HG02870 (cell line): ENCODE data around the gene RAD51B.

Experiments
- ATAC-seq: cut with Tn5 transposase; IDR thresholded peaks from one replicate; pipeline ENCODE4 v1.9.1; 2021; ENCODE audit warnings: mild to moderate bottlenecking, moderate library complexity; ENCODE audit not compliant: unreplicated experiment

The RAD51B gene

DNA sequence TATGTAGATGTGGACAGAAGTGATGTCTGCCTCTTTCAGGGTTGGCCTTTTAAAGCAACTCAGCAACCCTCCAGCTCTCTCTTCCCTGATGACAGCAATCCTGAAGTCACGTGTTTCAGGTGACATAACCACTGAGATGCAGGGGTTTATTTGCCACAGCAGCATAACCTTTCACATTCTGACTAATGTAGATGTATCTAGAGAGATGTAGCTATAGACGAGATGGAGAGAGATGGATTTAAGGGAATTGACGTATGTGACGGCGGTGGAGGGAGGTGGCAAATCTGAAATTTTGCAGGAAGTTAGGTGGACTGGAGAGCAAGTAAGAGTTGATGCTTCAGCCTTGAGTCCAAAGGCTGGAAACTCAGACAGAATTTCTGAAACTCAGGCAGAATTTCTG lies 847.3 kb downstream of the RAD51B start:
- ATAC-seq, result no peak

GRCh38 chr14:68667313-68667791 lies 847.8 kb downstream of the RAD51B start:
- ATAC-seq, result no peak

DNA sequence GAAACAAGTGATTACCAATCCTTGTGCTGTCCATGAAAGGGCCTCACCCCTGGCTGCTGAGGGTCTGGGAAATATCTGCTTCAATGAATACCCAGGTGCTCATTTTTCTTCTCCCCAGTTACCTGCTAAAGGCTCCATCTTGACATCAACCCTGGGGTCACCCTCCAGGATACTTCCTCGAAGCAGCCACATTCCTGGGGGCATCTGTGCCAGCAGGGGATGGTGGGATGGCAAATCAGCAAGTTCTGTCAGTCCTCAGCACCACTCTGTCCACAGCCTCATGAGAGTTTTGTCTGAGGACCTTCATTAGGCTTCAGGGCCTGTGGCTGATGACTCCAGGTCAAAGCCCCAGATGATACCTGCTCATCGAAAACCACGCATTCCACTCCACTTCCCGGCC lies 848.4 kb downstream of the RAD51B start:
- ATAC-seq, result no peak

- ATAC-seq, result no peak
Observed at GRCh38 chr14:68668531-68668930, 849.0 kb downstream of the RAD51B start.

DNA sequence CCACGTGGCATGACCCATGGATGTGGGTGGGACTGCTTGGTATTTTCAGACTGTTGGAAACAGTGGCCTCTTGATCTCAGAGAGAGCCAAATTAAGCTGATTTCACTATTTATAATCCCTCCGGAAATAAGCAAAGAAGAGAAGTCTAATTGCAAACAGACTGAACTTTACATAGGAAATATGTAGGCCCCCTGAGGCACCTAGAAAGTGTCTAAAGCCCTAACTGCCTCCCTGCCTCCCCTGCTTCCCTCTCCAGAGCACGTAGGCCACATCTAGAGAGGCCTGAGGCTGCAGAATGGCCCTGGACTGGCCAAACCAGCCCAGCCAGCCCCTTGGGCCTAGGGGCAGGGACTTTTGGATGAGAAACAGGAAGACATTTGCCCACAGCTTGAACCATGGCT lies 849.5 kb downstream of the RAD51B start:
- ATAC-seq, result no peak

DNA sequence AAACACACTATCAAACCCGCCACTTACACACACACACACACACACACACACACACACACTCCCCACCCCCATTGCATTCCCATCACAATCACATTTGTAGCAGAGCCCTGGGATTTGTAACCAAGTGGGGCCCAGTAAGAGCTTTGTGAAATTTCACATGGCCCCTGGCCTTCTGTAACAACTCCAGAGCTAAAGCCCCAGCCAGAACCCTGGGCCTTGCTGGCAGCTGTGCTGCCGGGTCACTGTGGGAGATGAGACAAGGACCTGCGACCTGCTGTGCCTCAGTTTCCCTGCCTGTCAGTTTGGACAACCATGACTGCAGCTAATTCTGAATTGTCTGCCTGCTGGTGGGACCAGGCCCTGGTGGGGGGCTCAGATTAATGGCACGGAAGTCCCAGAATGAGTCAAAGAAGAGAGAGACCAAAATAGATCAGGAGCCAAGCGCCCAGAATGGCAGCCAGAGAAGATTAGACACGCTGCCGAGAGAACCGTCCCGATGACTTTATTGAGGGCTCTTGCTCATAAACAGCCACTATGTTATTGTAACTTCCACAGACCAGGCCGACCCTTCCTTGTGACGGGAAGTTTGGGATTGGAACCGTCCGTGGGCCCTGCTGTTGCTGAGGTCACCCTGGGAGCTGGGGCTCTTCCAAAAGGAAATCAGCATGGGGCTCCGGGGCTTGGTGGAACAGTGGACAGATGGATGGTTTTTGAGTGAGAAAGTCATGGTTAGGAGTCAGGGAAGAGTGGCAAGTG lies 850.2 kb downstream of the RAD51B start:
- ATAC-seq, result no peak

DNA sequence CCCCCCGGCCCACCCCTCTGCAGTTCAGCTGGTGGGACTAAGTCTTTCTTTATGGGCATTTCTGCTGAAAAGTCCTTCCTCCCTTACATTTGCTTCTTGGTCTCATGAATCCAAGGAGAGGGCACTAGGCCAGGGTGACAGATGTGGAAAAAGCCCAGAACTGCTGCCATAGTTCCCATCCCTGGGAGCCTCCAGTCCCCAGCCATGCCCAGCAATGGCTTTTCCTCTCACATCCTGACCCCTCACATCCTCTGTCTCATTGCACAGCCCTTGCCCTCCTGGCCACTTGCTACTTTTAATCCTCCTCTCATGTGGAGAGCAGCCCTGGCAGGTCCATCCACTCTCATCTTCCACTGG lies 850.8 kb downstream of the RAD51B start:
- no peak for ATAC-seq

DNA sequence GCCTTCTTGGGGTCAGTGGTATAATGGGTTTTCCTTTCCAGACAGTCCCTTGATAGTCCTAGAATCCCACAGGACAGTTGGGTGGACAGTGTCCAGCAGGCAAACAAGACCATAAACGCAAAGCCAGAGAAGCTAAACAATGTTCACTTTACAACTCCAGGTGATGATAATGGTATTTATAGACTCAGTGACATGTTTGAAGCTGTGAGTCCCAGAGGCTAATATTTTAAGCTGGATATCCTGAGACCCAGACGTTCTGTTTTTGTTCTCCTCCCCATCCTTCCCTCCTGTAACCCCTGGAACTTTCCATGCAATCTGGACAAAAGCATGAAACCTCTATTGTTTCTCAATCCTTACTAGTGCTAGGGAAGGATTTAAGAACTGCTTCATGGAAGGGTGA lies 852.3 kb downstream of the RAD51B start:
- no peak for ATAC-seq

DNA sequence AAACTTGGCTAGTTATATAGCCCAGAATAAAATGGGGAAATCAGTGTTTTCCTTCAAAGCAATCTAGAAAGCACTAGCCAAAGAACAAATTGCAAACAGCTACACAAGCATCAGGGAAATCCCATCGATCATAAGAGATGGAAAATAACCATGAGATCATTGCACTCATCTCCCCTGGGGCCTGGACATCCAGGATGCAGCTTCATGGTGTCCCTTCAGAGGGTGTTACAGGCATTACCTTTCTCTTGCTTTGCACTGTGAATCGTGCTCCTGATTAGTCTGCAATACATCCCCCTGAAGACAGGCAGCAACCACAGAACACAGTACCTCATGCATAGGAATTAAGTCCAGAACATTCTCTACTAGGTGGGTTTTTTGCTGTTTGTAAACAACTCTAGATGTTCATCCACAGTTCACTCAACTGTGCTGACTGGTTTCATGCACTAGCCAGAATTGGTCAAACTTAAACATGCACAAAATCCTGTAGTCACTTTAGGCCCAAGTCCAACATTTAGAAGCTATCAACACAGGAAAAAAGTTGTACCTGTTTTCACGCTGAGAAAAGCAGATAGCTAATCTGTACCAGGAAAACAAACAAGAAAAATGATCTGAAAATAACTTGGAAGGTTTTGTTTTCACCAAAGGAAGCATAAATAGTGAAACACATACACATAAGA lies 853.2 kb downstream of the RAD51B start:
- no peak for ATAC-seq

DNA sequence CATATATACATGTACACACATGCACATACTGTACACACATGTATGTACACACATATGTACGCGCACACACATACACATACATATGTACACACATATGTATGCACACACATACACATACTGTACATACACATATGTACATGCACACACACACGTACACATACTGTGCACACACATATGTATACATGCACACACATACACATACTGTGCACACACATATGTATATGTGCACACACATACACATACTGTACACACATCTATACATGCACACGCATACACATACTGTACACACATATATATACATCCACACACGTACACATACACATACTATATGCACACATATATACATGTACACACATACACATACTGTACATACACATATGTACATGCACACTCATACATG lies 853.9 kb downstream of the RAD51B start:
- no peak for ATAC-seq

DNA sequence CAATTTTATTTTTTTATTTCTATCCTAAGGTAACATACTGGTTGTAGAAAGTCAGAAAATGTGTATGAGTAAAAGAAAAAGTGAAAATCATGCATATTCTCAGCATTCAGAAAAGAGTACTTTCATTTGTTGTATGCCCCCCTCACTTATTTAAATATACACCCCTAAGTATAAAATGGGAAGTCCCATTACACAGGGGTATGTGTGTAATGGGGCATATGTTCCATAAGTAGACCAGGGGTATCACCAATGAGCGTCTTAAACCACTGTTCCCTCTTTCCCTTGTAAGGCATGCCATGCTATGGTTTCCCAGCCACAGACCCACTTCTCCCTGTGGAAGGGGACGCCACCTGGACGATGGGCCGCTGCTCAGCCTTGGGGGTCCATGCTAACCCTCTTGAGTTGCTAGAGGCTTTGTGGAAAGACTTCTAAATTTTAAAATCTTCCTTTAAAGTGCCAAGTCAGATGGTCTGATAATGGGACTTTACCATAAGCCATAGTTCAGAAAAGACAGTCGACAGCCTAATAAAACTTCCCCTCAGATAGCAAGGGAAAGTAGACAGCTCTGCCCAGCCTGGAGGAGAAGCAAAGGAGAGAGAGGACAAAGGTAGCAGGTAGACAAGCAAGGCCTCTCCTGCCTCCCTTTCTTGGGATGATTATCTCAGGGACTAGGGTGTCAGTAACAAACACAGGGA lies 855.1 kb downstream of the RAD51B start:
- no peak for ATAC-seq

GRCh38 chr14:68675233-68675577 lies 855.6 kb downstream of the RAD51B start:
- ATAC-seq, result no peak

DNA sequence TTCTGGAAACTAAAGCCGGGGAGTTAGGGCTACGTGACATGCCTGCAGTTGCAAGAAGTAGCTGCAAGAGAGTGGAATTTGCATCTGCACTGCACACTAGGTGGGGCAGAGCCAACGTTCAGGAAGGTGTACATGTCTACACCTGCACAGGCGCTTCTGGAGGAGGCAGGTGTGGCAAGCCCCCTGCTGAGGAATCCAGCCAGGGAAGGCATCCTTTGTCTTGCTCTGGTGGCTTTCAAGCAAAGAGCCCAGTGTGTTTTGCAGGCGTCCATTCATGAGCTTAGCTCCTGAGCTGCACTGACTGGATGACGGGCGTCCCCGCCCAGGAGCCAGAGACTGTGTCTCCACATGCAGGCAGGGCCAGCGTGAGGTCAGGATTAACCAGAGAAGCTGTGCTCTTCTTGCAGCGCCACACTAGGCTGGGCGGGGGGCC lies 856.9 kb downstream of the RAD51B start:
- no peak for ATAC-seq

DNA sequence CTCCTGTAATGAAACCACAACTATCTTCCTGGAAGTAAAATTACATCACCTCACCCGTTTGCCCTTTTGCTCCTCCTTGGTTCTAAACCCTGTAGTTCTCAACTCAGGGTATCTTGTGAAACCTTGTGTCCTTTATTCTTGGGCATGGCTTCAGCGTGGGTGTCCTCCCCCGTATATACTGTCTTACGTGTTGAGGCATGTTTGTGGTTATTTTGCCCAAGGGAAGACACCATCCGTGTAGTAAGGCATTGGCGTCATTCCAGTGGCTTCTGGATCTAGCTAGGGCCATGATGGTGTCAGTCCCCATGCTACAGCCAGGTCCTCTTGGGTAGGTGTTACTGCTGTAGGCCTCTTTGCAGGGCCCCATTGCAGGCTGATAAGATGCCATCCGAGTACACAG lies 857.9 kb downstream of the RAD51B start:
- no peak for ATAC-seq

DNA sequence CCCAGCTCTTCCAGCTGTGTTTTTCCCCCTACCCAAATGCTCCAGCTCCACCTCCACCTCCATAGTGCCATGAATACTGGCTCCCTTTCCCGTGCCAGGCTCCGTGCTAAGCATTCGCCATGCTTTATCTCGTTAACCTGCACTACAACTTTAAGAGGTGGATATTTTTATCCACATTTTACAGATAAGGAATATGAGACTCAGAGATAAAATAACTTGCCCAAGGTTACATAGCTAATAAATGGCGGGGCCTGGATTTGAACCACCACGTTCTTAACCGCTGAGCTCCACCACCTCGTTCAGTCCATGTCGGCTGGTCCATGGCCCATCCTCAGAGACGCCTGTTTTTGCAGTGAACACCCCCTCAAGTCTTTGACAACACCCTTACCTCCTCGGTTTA lies 858.3 kb downstream of the RAD51B start:
- no peak for ATAC-seq

- no peak for ATAC-seq
Observed at GRCh38 chr14:68678471-68678870, 858.9 kb downstream of the RAD51B start.

DNA sequence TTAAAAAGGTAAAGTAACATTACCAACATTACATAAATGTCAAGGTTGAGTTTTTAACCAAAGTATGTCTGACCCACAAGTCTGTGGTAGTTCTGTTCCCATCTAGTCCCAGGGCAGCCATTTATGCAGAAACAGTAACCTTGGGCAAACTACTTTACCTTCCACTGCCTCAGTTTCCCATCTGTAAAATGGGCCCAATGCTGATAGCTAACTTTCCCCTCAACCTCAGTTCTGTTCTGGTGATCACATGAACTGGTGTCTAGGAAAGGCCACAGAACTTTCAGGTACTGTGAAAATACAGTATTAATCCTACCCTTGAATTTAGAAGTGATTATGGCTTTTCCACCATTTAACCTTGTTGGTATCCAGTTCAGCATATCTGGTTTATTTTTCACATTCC lies 859.7 kb downstream of the RAD51B start:
- ATAC-seq, result no peak

GRCh38 chr14:68679746-68680467 lies 860.3 kb downstream of the RAD51B start:
- no peak for ATAC-seq

DNA sequence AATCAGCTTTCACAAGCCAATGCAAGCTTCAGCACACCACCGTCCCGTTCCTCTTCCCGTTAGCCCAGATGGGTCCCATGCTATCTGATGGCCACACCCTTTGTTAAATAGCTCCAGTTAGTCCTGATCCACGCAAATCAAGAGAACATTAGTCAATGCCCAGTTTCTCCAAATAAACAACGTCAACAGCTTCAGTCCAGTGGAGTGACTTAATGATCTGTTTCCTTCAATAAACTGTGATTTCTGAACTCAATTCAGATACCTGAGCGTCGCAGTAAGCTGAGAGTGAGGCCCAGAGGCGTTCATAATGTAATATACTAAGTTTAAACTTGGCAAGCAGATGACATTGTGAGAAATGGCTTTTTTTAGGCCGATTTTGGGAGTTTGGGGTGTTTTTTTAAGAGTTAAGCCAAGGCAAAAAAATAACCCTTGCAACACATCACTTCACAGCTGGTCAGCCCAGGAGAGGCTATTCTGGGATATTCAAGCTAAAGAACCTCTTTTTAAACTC lies 861.0 kb downstream of the RAD51B start:
- ATAC-seq, result no peak

DNA sequence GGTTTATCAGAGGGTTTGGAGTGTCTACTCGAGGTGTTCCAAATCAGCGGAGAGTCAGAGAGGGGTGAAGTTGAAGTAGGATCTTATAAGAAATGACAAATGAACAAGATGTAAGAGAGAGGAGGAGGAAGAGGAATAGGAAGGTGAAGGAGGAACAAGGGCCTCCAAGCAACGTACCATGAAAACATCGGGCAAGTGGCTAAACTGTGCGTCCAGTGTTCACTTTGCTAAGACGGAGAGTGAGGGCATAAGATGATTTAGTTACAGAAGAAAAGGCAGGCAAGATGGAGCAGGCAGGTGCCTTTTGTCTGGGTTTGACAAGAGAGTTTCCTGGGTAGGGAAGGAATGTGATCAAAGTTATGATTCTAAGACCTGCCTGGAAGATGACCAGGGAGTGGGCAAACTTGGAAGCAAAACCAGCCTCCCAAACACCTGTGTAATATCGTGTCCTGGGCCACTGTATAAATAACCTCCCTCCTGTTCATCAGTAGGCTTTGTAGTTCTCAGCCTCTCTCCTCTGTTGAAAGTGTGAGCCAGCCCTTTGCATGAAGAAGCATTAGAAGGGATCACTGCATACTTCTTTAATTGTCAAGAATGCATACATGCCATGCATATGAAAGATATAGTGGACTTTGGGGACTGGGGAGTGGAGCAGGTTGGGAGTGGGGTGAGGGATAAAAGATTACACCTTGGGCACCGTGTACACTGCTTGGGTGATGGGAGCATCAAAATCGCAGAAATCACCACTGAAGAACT lies 861.9 kb downstream of the RAD51B start:
- ATAC-seq, result no peak
